Measurements from ENCODE around the gene EZR.
"Not testable (repeated sequence)": the region's sequence is repeated elsewhere in the genome, so short reads cannot be mapped to it uniquely, and the experiment has no call there.

DNA sequence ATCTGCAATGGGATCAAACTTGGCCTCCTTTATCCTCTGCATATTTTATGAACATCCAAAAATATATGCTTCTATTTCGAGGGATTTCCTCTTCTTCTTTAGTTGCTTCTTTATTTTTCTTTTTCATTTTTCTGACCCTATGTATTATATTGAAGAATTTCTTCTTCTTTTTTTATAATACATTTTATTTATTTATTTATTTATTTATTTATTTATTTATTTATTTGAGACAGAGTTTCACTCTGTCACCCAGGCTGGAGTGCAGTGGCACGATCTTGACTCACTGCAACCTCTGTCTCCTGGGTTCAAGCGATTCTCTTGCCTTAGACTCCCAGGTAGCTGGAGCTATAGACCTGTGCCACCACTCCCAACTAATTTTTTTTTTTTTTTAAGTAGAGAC, 19.6 kb upstream of the EZR start:
- TF ChIP-seq, protein P1, sequence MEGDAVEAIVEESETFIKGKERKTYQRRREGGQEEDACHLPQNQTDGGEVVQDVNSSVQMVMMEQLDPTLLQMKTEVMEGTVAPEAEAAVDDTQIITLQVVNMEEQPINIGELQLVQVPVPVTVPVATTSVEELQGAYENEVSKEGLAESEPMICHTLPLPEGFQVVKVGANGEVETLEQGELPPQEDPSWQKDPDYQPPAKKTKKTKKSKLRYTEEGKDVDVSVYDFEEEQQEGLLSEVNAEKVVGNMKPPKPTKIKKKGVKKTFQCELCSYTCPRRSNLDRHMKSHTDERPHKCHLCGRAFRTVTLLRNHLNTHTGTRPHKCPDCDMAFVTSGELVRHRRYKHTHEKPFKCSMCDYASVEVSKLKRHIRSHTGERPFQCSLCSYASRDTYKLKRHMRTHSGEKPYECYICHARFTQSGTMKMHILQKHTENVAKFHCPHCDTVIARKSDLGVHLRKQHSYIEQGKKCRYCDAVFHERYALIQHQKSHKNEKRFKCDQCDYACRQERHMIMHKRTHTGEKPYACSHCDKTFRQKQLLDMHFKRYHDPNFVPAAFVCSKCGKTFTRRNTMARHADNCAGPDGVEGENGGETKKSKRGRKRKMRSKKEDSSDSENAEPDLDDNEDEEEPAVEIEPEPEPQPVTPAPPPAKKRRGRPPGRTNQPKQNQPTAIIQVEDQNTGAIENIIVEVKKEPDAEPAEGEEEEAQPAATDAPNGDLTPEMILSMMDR (conservative IDR thresholded peaks at IDR 0.05; ENCODE audit: low read length) = not testable (repeated sequence)
- not testable (repeated sequence) for TF ChIP-seq EZH2phosphoT487 (IDR thresholded peaks at IDR 0.05; ENCODE audit: borderline replicate concordance, low read depth, low read length)

Measured in OCI-LY7 (cell line).